Left ventricle myocardium inferior (tissue), 1 donor: Measurements from ENCODE around the gene KCNIP3. TPM values are rescaled to one million over a fixed set of nuclear protein-coding genes. Genes with fewer than 3 reads are reported as not detected.

ENCODE experiments used
- DNase-seq: peaks from one replicate; pipeline ENCODE4 v3.0.0-alpha.2; 2020
- H3K27ac ChIP-seq: fragments of 200-600 bp; replicated peaks from 2 replicates; pipeline ENCODE4 v1.8.0; 2021
- H3K27me3 ChIP-seq: fragments of 200-600 bp; 2 replicates; pipeline ENCODE4 v1.8.0; 2021; ENCODE audit warnings: low read depth
- H3K36me3 ChIP-seq: fragments of 200-600 bp; 2 replicates; pipeline ENCODE4 v1.8.0; 2021
- H3K4me1 ChIP-seq: fragments of 200-600 bp; 2 replicates; pipeline ENCODE4 v1.8.0; 2021
- H3K4me3 ChIP-seq: fragments of 200-600 bp; 2 replicates; pipeline ENCODE4 v1.8.0; 2021; ENCODE audit warnings: mild to moderate bottlenecking, moderate library complexity
- H3K9me3 ChIP-seq: fragments of 200-600 bp; replicated peaks from 2 replicates; pipeline ENCODE4 v1.8.0; 2021
- intact Hi-C: fragments of 100-400 bp; cut with micrococcal nuclease; formaldehyde crosslinking; loops from one replicate; pipeline ENCODE4 v1.11.0; 2022
- total RNA-seq: library from RNA; stranded (reverse); fragmentation: NEBNext Ultra II Directional; extraction: Animal tissue kit (Norgen Biotek cat#: 25700); gene quantifications from one replicate; pipeline ENCODE4 v1.2.1, GENCODE V29; 2021
- TF ChIP-seq, protein P1 (sequence below): fragments of 200-600 bp; IDR thresholded peaks from 2 replicates; pipeline ENCODE4 v1.8.0; 2021; ENCODE audit warnings: antibody characterized with exemption, mild to moderate bottlenecking, borderline replicate concordance
- donor health status: DM: no; HTN: yes; CAD: no; lungs with severe emphysema.

Gene KCNIP3
- total RNA-seq, 1 donor from 2014 or later = 4.6 TPM

DNA sequence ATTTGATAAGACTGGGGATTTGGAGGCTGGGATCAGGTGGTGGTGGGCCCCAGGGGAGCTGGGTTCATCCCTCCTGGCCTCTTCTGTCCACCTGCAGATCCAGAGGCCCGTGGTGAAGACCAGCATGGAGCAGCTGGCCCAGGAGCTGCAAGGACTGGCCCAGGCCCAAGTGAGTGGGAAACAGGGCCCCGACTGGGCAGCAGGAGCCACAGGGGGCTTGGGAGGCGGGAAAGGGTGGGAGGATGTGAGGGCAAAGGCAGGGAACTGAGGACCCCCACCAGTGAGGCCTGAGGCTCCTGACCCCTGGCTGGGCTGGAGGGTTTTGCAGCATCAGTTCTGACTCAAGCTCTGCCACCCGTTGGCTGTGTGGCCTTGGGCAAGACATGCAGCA, 11.6 kb upstream of the KCNIP3 start:
- peaks cover 9% of the 10 kb centered on the region for H3K9me3 ChIP-seq
- H3K36me3 ChIP-seq = no peaks in the 10 kb centered on the region
- intact Hi-C loops = no loop called here
- H3K4me3 ChIP-seq = no peak overlapping the region
- DNase-seq = no peak
- H3K4me1 ChIP-seq = no peaks in the 10 kb centered on the region
- TF ChIP-seq, protein P1, sequence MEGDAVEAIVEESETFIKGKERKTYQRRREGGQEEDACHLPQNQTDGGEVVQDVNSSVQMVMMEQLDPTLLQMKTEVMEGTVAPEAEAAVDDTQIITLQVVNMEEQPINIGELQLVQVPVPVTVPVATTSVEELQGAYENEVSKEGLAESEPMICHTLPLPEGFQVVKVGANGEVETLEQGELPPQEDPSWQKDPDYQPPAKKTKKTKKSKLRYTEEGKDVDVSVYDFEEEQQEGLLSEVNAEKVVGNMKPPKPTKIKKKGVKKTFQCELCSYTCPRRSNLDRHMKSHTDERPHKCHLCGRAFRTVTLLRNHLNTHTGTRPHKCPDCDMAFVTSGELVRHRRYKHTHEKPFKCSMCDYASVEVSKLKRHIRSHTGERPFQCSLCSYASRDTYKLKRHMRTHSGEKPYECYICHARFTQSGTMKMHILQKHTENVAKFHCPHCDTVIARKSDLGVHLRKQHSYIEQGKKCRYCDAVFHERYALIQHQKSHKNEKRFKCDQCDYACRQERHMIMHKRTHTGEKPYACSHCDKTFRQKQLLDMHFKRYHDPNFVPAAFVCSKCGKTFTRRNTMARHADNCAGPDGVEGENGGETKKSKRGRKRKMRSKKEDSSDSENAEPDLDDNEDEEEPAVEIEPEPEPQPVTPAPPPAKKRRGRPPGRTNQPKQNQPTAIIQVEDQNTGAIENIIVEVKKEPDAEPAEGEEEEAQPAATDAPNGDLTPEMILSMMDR = no peak
- no peaks in the 10 kb centered on the region for H3K27me3 ChIP-seq
- no peak overlapping the region for H3K27ac ChIP-seq

DNA sequence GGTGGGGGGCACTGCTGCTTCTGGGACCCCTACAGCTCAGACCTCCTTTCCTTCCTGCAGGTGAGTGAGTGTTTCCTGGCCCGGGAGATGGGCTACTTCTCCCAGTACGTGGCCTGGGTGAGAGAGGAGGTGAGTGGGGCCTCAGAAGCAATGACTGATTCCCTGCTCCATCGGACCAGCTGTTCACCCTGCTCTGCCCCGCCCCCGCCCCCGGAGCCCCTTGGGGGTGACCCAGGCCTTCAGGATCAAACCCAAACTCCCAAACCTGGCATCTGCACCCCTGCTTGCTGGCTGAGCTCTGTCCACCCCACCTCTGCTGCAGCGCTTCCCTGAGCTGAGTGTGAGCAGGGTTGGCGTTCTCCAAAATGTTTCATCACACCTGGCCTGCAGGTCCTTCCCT, 9.8 kb upstream of the KCNIP3 start:
- no peaks in the 10 kb centered on the region for H3K4me1 ChIP-seq
- peaks cover 27% of the 10 kb centered on the region for H3K9me3 ChIP-seq
- intact Hi-C loops = no loop called here
- peaks cover 3% of the 10 kb centered on the region for H3K36me3 ChIP-seq
- TF ChIP-seq, protein P1 = no peak
- DNase-seq = no peak
- H3K27me3 ChIP-seq = no peaks in the 10 kb centered on the region
- no peak overlapping the region for H3K27ac ChIP-seq
- no peak overlapping the region for H3K4me3 ChIP-seq

DNA sequence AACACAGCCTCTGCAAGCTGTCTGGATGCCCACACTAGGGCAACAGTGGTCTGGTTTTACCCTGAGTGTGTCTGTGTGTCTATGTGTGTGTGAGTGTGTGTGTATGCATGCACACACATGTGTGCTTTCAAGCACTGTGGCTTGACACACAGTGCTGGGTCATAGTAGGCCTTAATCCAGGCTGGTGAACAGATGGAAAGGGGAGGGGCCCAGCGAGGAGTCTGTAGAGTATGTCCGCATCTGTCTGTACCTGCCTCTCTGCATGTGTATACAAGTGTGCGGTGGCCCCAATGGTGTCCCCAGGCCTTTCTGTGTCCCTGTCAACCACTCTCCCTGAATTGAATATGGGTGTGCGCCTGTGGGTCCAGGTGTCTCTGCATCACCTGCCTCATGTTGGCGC, 9.3 kb upstream of the KCNIP3 start:
- intact Hi-C loops = no loop called here
- DNase-seq = no peak

DNA sequence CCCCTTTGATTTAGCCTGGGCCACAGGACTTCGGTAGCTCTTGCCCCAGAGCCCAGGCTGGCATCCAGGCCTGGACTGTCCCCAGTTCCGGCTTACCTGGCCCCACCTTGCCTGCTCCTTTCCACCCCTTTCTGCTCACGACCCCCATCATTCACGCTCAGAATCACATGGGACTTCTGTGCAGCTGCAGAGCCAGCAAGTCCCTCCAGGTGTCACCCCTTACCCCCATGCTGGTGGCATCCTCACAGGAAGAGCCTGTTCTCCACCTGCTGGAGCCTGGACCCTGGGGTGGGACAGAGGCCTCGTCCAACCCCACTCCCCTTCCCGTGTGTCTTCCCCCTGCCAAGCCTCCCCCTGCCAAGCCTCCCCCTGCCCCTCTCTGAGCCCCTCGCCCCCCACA, 7.9 kb upstream of the KCNIP3 start:
- Histone ChIP-seq H3K27me3 (no peaks in the 10 kb centered on the region), H3K27ac (no peak overlapping the region), H3K9me3 (peaks cover 28% of the 10 kb centered on the region), H3K36me3 (peaks cover 3% of the 10 kb centered on the region), H3K4me1 (no peaks in the 10 kb centered on the region), H3K4me3 (no peak overlapping the region)
- TF ChIP-seq, protein P1 = no peak
- DNase-seq = no peak
- intact Hi-C loops = no loop called here

More for the DNA sequence above, 9.3 kb upstream of the KCNIP3 start:
- no peak overlapping the region for H3K4me3 ChIP-seq
- no peaks in the 10 kb centered on the region for H3K4me1 ChIP-seq
- TF ChIP-seq, protein P1 = no peak
- H3K27me3 ChIP-seq = no peaks in the 10 kb centered on the region
- peaks cover 28% of the 10 kb centered on the region for H3K9me3 ChIP-seq
- peaks cover 3% of the 10 kb centered on the region for H3K36me3 ChIP-seq
- no peak overlapping the region for H3K27ac ChIP-seq

DNA sequence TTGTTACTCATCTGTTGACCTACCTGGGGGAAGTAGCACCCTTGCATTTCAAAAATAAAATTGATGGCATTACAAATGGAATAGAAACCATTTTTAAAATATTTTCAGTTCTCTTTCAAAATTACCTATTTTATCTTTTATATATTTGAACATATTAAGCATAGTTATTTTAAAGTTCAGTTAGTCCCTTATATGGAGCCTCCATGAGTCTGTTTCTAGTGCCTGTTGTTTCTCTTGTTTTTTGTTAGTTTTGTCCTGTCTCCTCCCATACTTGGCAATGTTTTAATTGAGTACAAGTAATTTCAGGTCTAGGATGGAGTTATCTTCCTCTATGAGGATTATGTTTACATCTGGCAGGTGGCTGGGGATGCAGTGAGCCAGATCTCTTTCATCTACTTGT, 5.9 kb upstream of the KCNIP3 start:
- intact Hi-C loops = no loop called here
- H3K9me3 ChIP-seq = peaks cover 28% of the 10 kb centered on the region
- TF ChIP-seq, protein P1 = no peak
- DNase-seq = no peak
- H3K36me3 ChIP-seq = peaks cover 3% of the 10 kb centered on the region
- peaks cover 17% of the 10 kb centered on the region for H3K27me3 ChIP-seq
- H3K4me1 ChIP-seq = no peaks in the 10 kb centered on the region
- no peak overlapping the region for H3K4me3 ChIP-seq
- no peak overlapping the region for H3K27ac ChIP-seq

DNA sequence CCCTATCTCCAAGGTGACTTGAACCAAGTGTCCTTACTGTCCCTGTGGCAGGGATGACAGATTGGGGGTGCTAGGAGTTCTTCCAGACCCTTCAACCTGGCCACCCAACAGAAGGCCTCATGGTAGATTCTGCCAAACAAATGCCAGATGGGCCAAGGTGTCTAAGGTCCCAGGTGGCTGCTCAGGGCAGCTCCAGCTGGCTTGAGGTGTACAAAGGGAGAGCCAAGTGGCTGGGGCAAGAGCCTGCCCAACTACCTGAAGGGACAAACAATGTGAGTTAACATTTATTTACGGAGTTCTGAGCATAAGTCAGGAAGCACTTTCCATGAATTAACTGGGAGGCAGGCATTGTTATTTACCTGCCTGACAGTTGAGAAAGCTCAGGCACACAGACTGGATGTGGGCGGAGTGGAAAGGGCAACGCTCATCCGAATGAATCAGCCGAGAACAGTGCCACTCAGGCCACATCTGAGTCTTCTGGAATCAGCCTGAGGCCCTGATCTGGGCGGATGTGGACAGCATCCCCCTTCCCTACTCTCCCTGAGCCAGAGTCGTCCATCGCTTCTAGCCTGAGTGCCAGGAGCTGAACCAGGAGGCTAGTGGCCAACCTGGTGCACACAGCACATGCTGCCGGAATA, 4.4 kb upstream of the KCNIP3 start:
- no peaks in the 10 kb centered on the region for H3K4me1 ChIP-seq
- TF ChIP-seq, protein P1 = no peak
- H3K27me3 ChIP-seq = peaks cover 32% of the 10 kb centered on the region

More for the DNA sequence above, 4.4 kb upstream of the KCNIP3 start:
- DNase-seq = no peak
- intact Hi-C loops = no loop called here
- Histone ChIP-seq H3K4me3 (no peak overlapping the region), H3K36me3 (peaks cover 3% of the 10 kb centered on the region), H3K27ac (no peak overlapping the region), H3K9me3 (peaks cover 28% of the 10 kb centered on the region)
